Transverse colon (tissue), 3 donors: ENCODE results near the gene OTUD7B.

Experiments used
- EP300 ChIP-seq: sonication (generic); formaldehyde crosslinking; IDR thresholded peaks from one replicate; pipeline ENCODE4 v1.6.1; 2017; ENCODE audit warnings: antibody characterized with exemption, low read depth
- TF ChIP-seq, protein P1 (sequence below), 5 experiments: fragments of 200-600 bp in 3 of 5; fragments of 450-650 bp in 2 of 5; sonication (generic) in 3 of 5; IDR thresholded peaks; 1 replicate in 2 of 5; 2 replicates in 3 of 5; pipeline ENCODE4 v1.5.1; 2016 to 2017; ENCODE audit warnings: antibody characterized with exemption in 5 of 5, inconsistent platforms in 3 of 5, mild to moderate bottlenecking in 2 of 5, moderate library complexity in 1 of 5

DNA sequence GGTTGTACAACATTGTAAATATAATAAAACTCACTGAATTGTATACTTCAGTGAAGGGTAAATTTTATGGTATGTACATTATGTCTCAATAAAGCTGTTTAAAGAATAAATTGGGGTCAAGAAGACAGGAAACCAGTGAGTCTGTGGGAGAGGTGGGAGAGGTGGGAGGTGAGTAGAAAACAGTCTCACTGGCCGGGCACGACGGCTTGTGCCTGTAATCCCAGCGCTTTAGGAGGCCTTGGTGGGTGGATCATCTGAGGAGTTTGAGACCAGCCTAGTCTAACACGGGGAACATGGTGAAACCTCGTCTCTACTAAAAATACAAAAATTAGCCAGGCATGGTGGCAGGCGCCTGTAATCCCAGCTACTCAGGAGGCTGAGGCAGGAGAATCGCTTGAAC, 78.1 kb downstream of the OTUD7B start:
- TF ChIP-seq, protein P1, sequence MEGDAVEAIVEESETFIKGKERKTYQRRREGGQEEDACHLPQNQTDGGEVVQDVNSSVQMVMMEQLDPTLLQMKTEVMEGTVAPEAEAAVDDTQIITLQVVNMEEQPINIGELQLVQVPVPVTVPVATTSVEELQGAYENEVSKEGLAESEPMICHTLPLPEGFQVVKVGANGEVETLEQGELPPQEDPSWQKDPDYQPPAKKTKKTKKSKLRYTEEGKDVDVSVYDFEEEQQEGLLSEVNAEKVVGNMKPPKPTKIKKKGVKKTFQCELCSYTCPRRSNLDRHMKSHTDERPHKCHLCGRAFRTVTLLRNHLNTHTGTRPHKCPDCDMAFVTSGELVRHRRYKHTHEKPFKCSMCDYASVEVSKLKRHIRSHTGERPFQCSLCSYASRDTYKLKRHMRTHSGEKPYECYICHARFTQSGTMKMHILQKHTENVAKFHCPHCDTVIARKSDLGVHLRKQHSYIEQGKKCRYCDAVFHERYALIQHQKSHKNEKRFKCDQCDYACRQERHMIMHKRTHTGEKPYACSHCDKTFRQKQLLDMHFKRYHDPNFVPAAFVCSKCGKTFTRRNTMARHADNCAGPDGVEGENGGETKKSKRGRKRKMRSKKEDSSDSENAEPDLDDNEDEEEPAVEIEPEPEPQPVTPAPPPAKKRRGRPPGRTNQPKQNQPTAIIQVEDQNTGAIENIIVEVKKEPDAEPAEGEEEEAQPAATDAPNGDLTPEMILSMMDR (IDR thresholded peaks at IDR 0.05): no peak
- no peak for TF ChIP-seq EP300
